ENCODE measurements around the gene PANK3.

PANK3 gene

GRCh38 chr5:168562279-168562678 is 16.9 kb downstream of the PANK3 start:
- no peak overlapping the region for H3K4me3 ChIP-seq (ENCODE audit: low read depth, low read length)
- no peak for TF ChIP-seq POLR2A (IDR thresholded peaks at IDR 0.05; ENCODE audit: extremely low read depth, insufficient read length)
- TF ChIP-seq MYC (IDR thresholded peaks at IDR 0.05; ENCODE audit: low read depth, low read length) = no peak
- TF ChIP-seq CTCF (IDR thresholded peaks at IDR 0.05; ENCODE audit: low read depth, low read length) = no peak
- no peak for TF ChIP-seq MAX (IDR thresholded peaks at IDR 0.05; ENCODE audit: low read depth, low read length)
- DNase-seq (ENCODE audit: low read depth) = no peak

GRCh38 chr5:168557389-168557788 is 21.8 kb downstream of the PANK3 start:
- no peak for TF ChIP-seq POLR2A (IDR thresholded peaks at IDR 0.05; ENCODE audit: extremely low read depth, insufficient read length)
- TF ChIP-seq MYC (IDR thresholded peaks at IDR 0.05; ENCODE audit: low read depth, low read length) = no peak
- TF ChIP-seq CTCF (IDR thresholded peaks at IDR 0.05; ENCODE audit: low read depth, low read length) = no peak
- H3K4me3 ChIP-seq (ENCODE audit: low read depth, low read length) = no peak overlapping the region
- no peak for DNase-seq (ENCODE audit: low read depth)

GRCh38 chr5:168553377-168554130 is 25.6 kb downstream of the PANK3 start:
- H3K4me3 ChIP-seq (ENCODE audit: low read depth, low read length) = no peak overlapping the region
- no peak for TF ChIP-seq POLR2A (IDR thresholded peaks at IDR 0.05; ENCODE audit: extremely low read depth, insufficient read length)
- no peak for TF ChIP-seq CTCF (IDR thresholded peaks at IDR 0.05; ENCODE audit: low read depth, low read length)
- TF ChIP-seq MAX (IDR thresholded peaks at IDR 0.05; ENCODE audit: low read depth, low read length) = no peak
- no peak for TF ChIP-seq MYC (IDR thresholded peaks at IDR 0.05; ENCODE audit: low read depth, low read length)
- no peak for DNase-seq (ENCODE audit: low read depth)

- no peak overlapping the region for H3K4me3 ChIP-seq (ENCODE audit: low read depth, low read length)
- no peak for TF ChIP-seq MYC (IDR thresholded peaks at IDR 0.05; ENCODE audit: low read depth, low read length)
- no peak for DNase-seq (ENCODE audit: low read depth)
These were observed 27.0 kb downstream of the PANK3 start for GRCh38 chr5:168552146-168552545.

GRCh38 chr5:168550656-168551055 is 28.5 kb downstream of the PANK3 start:
- no peak overlapping the region for H3K4me3 ChIP-seq (ENCODE audit: low read depth, low read length)
- no peak for DNase-seq (ENCODE audit: low read depth)
- no peak for TF ChIP-seq CTCF (IDR thresholded peaks at IDR 0.05; ENCODE audit: low read depth, low read length)
- TF ChIP-seq POLR2A (IDR thresholded peaks at IDR 0.05; ENCODE audit: extremely low read depth, insufficient read length) = no peak
- TF ChIP-seq MYC (IDR thresholded peaks at IDR 0.05; ENCODE audit: low read depth, low read length) = no peak
- no peak for TF ChIP-seq MAX (IDR thresholded peaks at IDR 0.05; ENCODE audit: low read depth, low read length)

GRCh38 chr5:168549554-168549953 is 29.6 kb downstream of the PANK3 start:
- no peak for DNase-seq (ENCODE audit: low read depth)
- no peak for TF ChIP-seq MAX (IDR thresholded peaks at IDR 0.05; ENCODE audit: low read depth, low read length)
- no peak for TF ChIP-seq MYC (IDR thresholded peaks at IDR 0.05; ENCODE audit: low read depth, low read length)
- no peak for TF ChIP-seq CTCF (IDR thresholded peaks at IDR 0.05; ENCODE audit: low read depth, low read length)
- TF ChIP-seq POLR2A (IDR thresholded peaks at IDR 0.05; ENCODE audit: extremely low read depth, insufficient read length) = no peak

More at GRCh38 chr5:168549554-168549953, 29.6 kb downstream of the PANK3 start:
- H3K4me3 ChIP-seq (ENCODE audit: low read depth, low read length) = no peak overlapping the region

All from NB4 (cell line).